HepG2 (cell line): ENCODE results near the gene AARSD1. TPM values are rescaled to one million over a fixed set of nuclear protein-coding genes. Genes with fewer than 3 reads are reported as not detected.

ENCODE experiments used
- BCL6 ChIP-seq: IDR thresholded peaks from 2 replicates; pipeline ENCODE4 v1.6.1; 2016; ENCODE audit warnings: missing genetic modification reagents, missing compliant biosample characterization
- EEA1 ChIP-seq: sonication (generic); formaldehyde crosslinking; IDR thresholded peaks from 2 replicates; pipeline ENCODE4 v1.5.1; 2020; ENCODE audit warnings: mild to moderate bottlenecking, missing genetic modification reagents, borderline replicate concordance
- HDAC2 ChIP-seq: sonication (generic); formaldehyde crosslinking; IDR thresholded peaks from 2 replicates; pipeline ENCODE4 v1.4.0; 2020; ENCODE audit warnings: missing genetic modification reagents
- HDAC6 ChIP-seq: fragments of 200-600 bp; sonication (generic); IDR thresholded peaks from 2 replicates; pipeline ENCODE4 v1.7.0; 2017; ENCODE audit warnings: mild to moderate bottlenecking, antibody characterized with exemption, low read length, low read depth
- HNRNPL ChIP-seq: fragments of 200-400 bp; formaldehyde crosslinking; IDR thresholded peaks from 2 replicates; pipeline ENCODE4 v1.6.1; 2017; ENCODE audit warnings: mild to moderate bottlenecking, low read depth, low read length
- MBD4 ChIP-seq: IDR thresholded peaks from 2 replicates; pipeline ENCODE4 v1.6.1; 2012; ENCODE audit warnings: low read length, inconsistent platforms, borderline replicate concordance
- PPARG ChIP-seq: conservative IDR thresholded peaks from 2 replicates; pipeline ENCODE4 v1.6.1; 2016; ENCODE audit warnings: missing biosample characterization, missing genetic modification reagents
- RBAK ChIP-seq: sonication (generic); formaldehyde crosslinking; IDR thresholded peaks from 2 replicates; pipeline ENCODE4 v1.5.1; 2020; ENCODE audit warnings: mild to moderate bottlenecking, missing genetic modification reagents
- RXRA ChIP-seq: sonication (generic); formaldehyde crosslinking; IDR thresholded peaks from 2 replicates; pipeline ENCODE4 v1.5.1; 2020; ENCODE audit warnings: missing genetic modification reagents
- SMARCE1 ChIP-seq: fragments of 450-650 bp; IDR thresholded peaks from 2 replicates; pipeline ENCODE4 v1.6.1; 2017; ENCODE audit warnings: borderline replicate concordance
- SP5 ChIP-seq: IDR thresholded peaks from 2 replicates; pipeline ENCODE4 v1.6.1; 2016; ENCODE audit warnings: low read depth, borderline replicate concordance
- ZBTB37 ChIP-seq: sonication (generic); formaldehyde crosslinking; IDR thresholded peaks from 2 replicates; pipeline ENCODE4 v1.4.0; 2020; ENCODE audit warnings: mild to moderate bottlenecking, missing genetic modification reagents
- ZBTB40 ChIP-seq, 2 experiments: fragments of 450-650 bp in 1 of 2; sonication (generic) in 1 of 2; formaldehyde crosslinking in 1 of 2; IDR thresholded peaks; 2 replicates each; pipeline versions ENCODE4 v1.6.1 to v1.8.0; 2016 to 2022; ENCODE audit warnings: antibody characterized with exemption in 1 of 2, mild to moderate bottlenecking in 1 of 2, missing genetic modification reagents in 1 of 2
- ZBTB43 ChIP-seq: sonication (generic); formaldehyde crosslinking; conservative IDR thresholded peaks from 2 replicates; pipeline ENCODE4 v1.4.0; 2020; ENCODE audit warnings: missing genetic modification reagents
- ZMYM3 ChIP-seq: sonication (generic); formaldehyde crosslinking; IDR thresholded peaks from 2 replicates; pipeline ENCODE4 v1.5.1; 2020; ENCODE audit warnings: mild to moderate bottlenecking, missing genetic modification reagents
- ZNF224 ChIP-seq: sonication (generic); formaldehyde crosslinking; IDR thresholded peaks from 2 replicates; pipeline ENCODE4 v1.5.0; 2020; ENCODE audit warnings: mild to moderate bottlenecking, missing genetic modification reagents
- ZNF34 ChIP-seq: sonication (generic); formaldehyde crosslinking; IDR thresholded peaks from 2 replicates; pipeline ENCODE4 v1.4.0; 2020; ENCODE audit warnings: mild to moderate bottlenecking, missing genetic modification reagents, borderline replicate concordance
- ZNF484 ChIP-seq: sonication (generic); formaldehyde crosslinking; IDR thresholded peaks from 2 replicates; pipeline ENCODE4 v1.5.1; 2020; ENCODE audit warnings: mild to moderate bottlenecking, low read depth, missing genetic modification reagents, borderline replicate concordance
- ZNF549 ChIP-seq: sonication (generic); formaldehyde crosslinking; IDR thresholded peaks from 2 replicates; pipeline ENCODE4 v1.5.0; 2020; ENCODE audit warnings: missing genetic modification reagents
- polyA plus RNA-seq, 8 experiments: library from polyadenylated mRNA; depleted of rRNA in 3 of 8; stranded (reverse) in 7 of 8; unstranded in 1 of 8; fragments of >200 nt; fragmentation: Illumina TruSeq in 4 of 8; extraction: Trizol in 4 of 8; gene quantifications; 2 replicates each; pipeline versions ENCODE4 v1.2.1 to v1.2.3, GENCODE V29; 2011 to 2016; ENCODE audit warnings: low read depth in 4 of 8, missing spikeins in 1 of 8, mixed read lengths in 1 of 8; ENCODE audit not compliant: insufficient read depth in 1 of 8
- total RNA-seq, 5 experiments: library from RNA; depleted of rRNA; stranded (reverse); fragments of >200 nt; fragmentation: Illumina TruSeq; extraction: Trizol; gene quantifications; 2 replicates each; pipeline ENCODE4 v1.2.3, GENCODE V29; 2016; ENCODE audit warnings: low read depth in 1 of 5

AARSD1 gene
- total and polyA plus RNA-seq, 2 of the 13 experiments (the other 11 are each of a cell fraction or from before 2014, with no cell fraction given), result 24.7 to 29.3 TPM

GRCh38 chr17:43010667-43011308, 46.5 kb upstream of the AARSD1 start (continued):
- no peak for TF ChIP-seq ZNF34 (CRISPR knock-in tag)
- TF ChIP-seq ZBTB37 (CRISPR knock-in tag), result no peak
- no peak for TF ChIP-seq HDAC6
- peak; percentile 79 for TF ChIP-seq BCL6 (CRISPR knock-in tag)
- no peak for TF ChIP-seq SMARCE1
- TF ChIP-seq HNRNPL, result no peak
- TF ChIP-seq PPARG (CRISPR knock-in tag), result peak; percentile 95
- peak; percentile 86; the same call in 1 of the 2 replicates for TF ChIP-seq RXRA (CRISPR knock-in tag)
- no peak for TF ChIP-seq ZBTB40 (IDR thresholded peaks at IDR 0.05)
- peak; percentile 84; the same call in 1 of the 2 replicates for TF ChIP-seq ZBTB40 (CRISPR knock-in tag; IDR thresholded peaks at IDR 0.05)
- no peak for TF ChIP-seq ZNF484
- peak; percentile 93 for TF ChIP-seq HDAC2 (CRISPR knock-in tag)
- TF ChIP-seq ZMYM3 (CRISPR knock-in tag), result peak; percentile 87
- TF ChIP-seq ZNF224 (CRISPR knock-in tag), result no peak
- no peak for TF ChIP-seq MBD4
- TF ChIP-seq EEA1, result no peak
- no peak for TF ChIP-seq RBAK (CRISPR knock-in tag)
- peak; percentile 40; the same call in 1 of the 2 replicates for TF ChIP-seq SP5 (CRISPR knock-in tag)
- TF ChIP-seq ZBTB43 (CRISPR knock-in tag), result peak; percentile 64
- no peak for TF ChIP-seq ZNF549 (CRISPR knock-in tag)
